Upper lobe of left lung (tissue), 6 donors: ENCODE data around the gene SHISAL1. TPM values are rescaled to one million over a fixed set of nuclear protein-coding genes. Genes with fewer than 3 reads are reported as not detected.

Experiments used
- ATAC-seq, 2 donors: fragments of 200-7000 bp; cut with Tn5 transposase; one replicate each; pipeline ENCODE4 v1.9.1; 2022; ENCODE audit warnings: mild to moderate bottlenecking in 2 of 2, moderate library complexity in 2 of 2; ENCODE audit not compliant: low FRiP score in 2 of 2
- DNase-seq, 2 donors: peaks; one replicate each; pipeline ENCODE4 v3.0.0-alpha.2; 2019 to 2020
- H3K27ac ChIP-seq, 4 donors: fragments of 200-600 bp; sonication (generic); one replicate each; pipeline ENCODE4 v1.5.1; 2016 to 2019
- H3K27me3 ChIP-seq, 4 donors: fragments of 200-600 bp; sonication (generic); one replicate each; pipeline ENCODE4 v1.5.1; 2017 to 2019
- H3K36me3 ChIP-seq, 4 donors: fragments of 200-600 bp; sonication (generic); one replicate each; pipeline ENCODE4 v1.5.1; 2016 to 2019
- H3K4me1 ChIP-seq, 4 donors: fragments of 200-600 bp; sonication (generic); one replicate each; pipeline ENCODE4 v1.5.1; 2018 to 2019
- H3K4me3 ChIP-seq, 4 donors: fragments of 200-600 bp; sonication (generic); one replicate each; pipeline ENCODE4 v1.5.1; 2017 to 2019; ENCODE audit warnings: mild to moderate bottlenecking in 2 of 4, moderate library complexity in 1 of 4
- H3K9me3 ChIP-seq, 4 donors: fragments of 200-600 bp; sonication (generic); one replicate each; pipeline ENCODE4 v1.5.1; 2018 to 2019
- EP300 ChIP-seq, 4 donors: sonication (generic); formaldehyde crosslinking; IDR thresholded peaks; one replicate each; pipeline ENCODE4 v1.5.1; 2017; ENCODE audit warnings: antibody characterized with exemption in 4 of 4, control low read depth in 2 of 4
- POLR2A ChIP-seq, 4 donors: fragments of 450-650 bp; IDR thresholded peaks; one replicate each; pipeline ENCODE4 v1.5.1; 2016 to 2017; ENCODE audit warnings: antibody characterized with exemption in 4 of 4, mild to moderate bottlenecking in 2 of 4
- POLR2AphosphoS5 ChIP-seq, 2 donors: sonication (generic); formaldehyde crosslinking; IDR thresholded peaks; one replicate each; pipeline ENCODE4 v1.5.1; 2017; ENCODE audit warnings: antibody characterized with exemption in 2 of 2
- WGBS, 2 donors: methylation state at CpG; one replicate each; pipeline ENCODE4 v1.1.5; 2017 to 2018; 5-methylcytosine and 5-hydroxymethylcytosine counted together
- total RNA-seq, 6 donors: library from RNA; depleted of rRNA in 4 of 6; stranded (reverse); fragments of >200 nt in 4 of 6; gene quantifications; one replicate each; pipeline versions ENCODE4 v1.1.0 to v1.2.1, GENCODE V29; 2016 to 2021
- TF ChIP-seq, protein P1 (sequence below), 6 experiments: fragments of 450-650 bp in 4 of 6; fragments of 200-600 bp in 2 of 6; sonication (generic) in 2 of 6; IDR thresholded peaks; one replicate each; pipeline ENCODE4 v1.5.1; 2016 to 2019; ENCODE audit warnings: antibody characterized with exemption in 6 of 6
- donor health status: DM: no; HTN: no; CAD: no; lungs with moderate emphysema.
- donor health status: DM: no; HTN: yes; CAD: no; lungs with severe emphysema.

The SHISAL1 gene
- total RNA-seq, 6 donors from 2014 or later = 0.11 to 1.0 (median 0.20) TPM; not detected in 1

DNA sequence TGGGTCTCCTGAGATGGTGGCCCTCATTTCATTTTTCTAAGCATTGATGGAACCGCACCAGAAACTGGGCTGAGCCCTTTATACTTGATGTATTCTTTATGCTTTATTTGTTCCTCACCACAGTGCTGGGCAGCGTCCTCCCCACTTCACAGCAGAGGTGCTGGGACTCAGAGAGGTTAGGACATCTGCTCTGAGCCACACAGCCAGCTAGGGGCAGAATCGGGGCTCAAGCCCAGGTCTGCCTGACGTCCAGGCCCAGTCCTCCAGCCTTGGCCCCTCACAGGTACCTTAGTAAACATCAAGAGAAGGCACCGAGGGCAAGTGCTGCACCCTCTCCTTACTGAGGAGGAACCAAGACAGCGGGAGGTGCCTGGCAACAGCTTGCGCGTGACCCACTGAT, 20.2 kb upstream of the SHISAL1 start:
- no peak for DNase-seq
- ATAC-seq = no peak
- TF ChIP-seq, protein P1, sequence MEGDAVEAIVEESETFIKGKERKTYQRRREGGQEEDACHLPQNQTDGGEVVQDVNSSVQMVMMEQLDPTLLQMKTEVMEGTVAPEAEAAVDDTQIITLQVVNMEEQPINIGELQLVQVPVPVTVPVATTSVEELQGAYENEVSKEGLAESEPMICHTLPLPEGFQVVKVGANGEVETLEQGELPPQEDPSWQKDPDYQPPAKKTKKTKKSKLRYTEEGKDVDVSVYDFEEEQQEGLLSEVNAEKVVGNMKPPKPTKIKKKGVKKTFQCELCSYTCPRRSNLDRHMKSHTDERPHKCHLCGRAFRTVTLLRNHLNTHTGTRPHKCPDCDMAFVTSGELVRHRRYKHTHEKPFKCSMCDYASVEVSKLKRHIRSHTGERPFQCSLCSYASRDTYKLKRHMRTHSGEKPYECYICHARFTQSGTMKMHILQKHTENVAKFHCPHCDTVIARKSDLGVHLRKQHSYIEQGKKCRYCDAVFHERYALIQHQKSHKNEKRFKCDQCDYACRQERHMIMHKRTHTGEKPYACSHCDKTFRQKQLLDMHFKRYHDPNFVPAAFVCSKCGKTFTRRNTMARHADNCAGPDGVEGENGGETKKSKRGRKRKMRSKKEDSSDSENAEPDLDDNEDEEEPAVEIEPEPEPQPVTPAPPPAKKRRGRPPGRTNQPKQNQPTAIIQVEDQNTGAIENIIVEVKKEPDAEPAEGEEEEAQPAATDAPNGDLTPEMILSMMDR (IDR thresholded peaks at IDR 0.05) = no peak
- TF ChIP-seq POLR2AphosphoS5 (IDR thresholded peaks at IDR 0.05) (no peak), POLR2A (IDR thresholded peaks at IDR 0.05) (no peak), EP300 (IDR thresholded peaks at IDR 0.05) (no peak)
- Histone ChIP-seq H3K27me3 (peaks cover 0 to 32% (median 21%) of the 10 kb centered on the region in 4 donors), H3K4me3 (no peak overlapping the region), H3K9me3 (no peaks in the 10 kb centered on the region), H3K27ac (no peak overlapping the region), H3K4me1 (peaks cover 5 to 39% (median 19%) of the 10 kb centered on the region in 4 donors), H3K36me3 (no peaks in the 10 kb centered on the region)
- 81 to 83% methylated on average over 3 to 8 of the region's 8 CpGs for WGBS, 2 donors

DNA sequence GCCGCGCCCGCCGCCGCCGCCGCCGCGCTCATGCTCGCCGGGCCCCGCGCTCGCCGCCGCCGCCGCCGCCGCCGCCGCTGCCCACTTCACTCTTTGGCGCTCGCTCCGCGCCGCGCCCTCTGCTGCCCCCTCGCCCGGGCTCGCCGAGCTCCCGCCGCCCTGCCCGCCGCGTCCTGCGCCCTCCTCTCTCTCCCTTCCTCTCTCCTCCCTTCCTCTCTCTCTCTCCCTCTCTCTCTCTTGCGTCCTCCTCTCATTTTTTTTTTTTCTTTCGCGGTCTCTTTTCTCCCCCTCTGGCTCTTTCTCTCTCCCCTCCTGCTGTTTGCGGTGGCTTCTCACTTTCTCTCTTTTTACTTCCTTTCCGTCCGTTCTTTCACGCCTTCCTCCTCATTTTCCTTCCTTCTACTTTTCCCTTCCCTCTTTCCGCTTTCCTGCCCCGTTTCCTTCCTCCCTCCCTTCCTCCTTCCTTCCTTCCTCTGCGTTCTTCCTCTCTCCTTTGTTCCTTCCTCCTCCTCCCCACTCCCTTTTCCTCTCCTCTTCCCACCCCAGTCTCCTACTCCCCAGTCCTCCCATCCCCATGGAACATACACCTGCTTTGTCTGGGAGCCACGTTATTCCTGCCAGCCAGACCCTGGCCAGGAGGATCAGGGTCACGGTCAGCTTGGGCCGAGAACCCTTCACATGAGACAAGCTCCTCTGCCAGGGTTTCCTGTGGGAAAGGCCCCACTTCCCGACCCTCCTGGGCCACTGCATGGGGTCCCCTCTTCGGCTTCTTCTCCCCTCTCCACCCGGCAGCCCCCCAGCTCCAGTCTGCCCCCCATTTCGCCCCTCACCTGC, 19.3 kb upstream of the SHISAL1 start:
- Histone ChIP-seq H3K27me3 (peaks cover 0 to 32% (median 21%) of the 10 kb centered on the region in 4 donors), H3K27ac (no peak overlapping the region), H3K36me3 (no peaks in the 10 kb centered on the region), H3K4me1 (peaks cover 5 to 39% (median 19%) of the 10 kb centered on the region in 4 donors), H3K9me3 (no peaks in the 10 kb centered on the region), H3K4me3 (no peak overlapping the region)
- DNase-seq (peak in 1 of 2 donors; percentile 85), ATAC-seq (peak in 1 of 2 donors; percentile 19)
- TF ChIP-seq POLR2AphosphoS5 (IDR thresholded peaks at IDR 0.05) = no peak
- TF ChIP-seq EP300 (IDR thresholded peaks at IDR 0.05) = no peak
- no peak for TF ChIP-seq POLR2A (IDR thresholded peaks at IDR 0.05)
- TF ChIP-seq, protein P1 (IDR thresholded peaks at IDR 0.05) = no peak
- WGBS, 2 donors = 12% methylated on average over 30 to 37 of the region's 55 CpGs

DNA sequence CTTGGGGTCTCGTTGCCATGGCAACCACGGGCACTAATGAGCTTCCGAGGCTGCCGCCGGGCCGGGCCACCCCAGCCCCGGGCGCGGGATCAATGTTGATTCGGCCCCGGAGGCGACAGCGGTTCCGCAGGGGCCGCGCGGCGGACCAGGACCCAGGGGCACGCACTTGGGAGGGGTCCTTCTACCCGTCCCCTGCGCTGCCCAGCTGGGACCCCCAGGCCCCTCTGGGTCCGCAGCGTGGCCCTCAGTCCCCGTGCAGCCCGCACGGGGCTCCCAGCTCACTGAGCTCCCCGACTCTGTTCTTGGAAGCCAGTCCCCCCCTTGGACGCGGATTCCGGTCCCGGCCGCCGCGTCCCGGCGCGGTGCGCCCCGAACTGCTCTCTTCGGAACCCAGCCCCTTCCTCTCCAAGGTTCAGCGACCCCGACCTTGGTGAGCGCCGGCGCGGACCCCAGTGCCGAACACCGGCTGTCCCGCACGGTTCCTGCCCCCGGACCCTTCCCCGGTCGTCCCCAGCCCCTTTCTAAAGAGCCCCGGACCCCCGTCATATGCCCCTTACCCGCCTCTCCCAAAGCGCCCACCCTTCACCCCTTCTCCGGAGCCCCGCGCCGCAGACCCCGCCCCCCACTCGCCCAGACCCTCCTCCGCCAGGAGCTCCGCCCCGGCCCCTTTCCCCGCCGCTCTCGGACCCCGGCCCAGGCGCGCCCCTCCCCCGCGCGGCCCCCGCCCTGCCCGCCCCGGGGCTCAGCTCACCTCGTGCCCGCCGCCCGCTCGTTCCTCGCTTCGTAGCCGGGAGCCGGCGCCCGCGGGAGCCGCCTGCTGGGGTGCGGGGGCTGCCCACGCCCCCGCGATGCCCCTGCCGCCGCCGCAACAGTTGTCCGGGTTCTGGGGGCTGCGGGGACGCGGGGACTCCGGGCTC, 18.3 kb upstream of the SHISAL1 start:
- WGBS, 2 donors = 4 to 6% methylated on average over 3 to 66 of the region's 103 CpGs
- ATAC-seq (no peak), DNase-seq (peak in 1 of 2 donors; percentile 86)
- Histone ChIP-seq H3K4me1 (peaks cover 8 to 45% (median 22%) of the 10 kb centered on the region in 4 donors), H3K27me3 (peaks cover 0 to 32% (median 21%) of the 10 kb centered on the region in 4 donors), H3K4me3 (peak overlapping the region in 3 of 4 donors; percentile 30 to 32 (median 31)), H3K36me3 (no peaks in the 10 kb centered on the region), H3K9me3 (no peaks in the 10 kb centered on the region), H3K27ac (no peak overlapping the region)
- TF ChIP-seq EP300 (IDR thresholded peaks at IDR 0.05) (no peak), POLR2A (IDR thresholded peaks at IDR 0.05) (no peak), POLR2AphosphoS5 (IDR thresholded peaks at IDR 0.05) (no peak)
- TF ChIP-seq, protein P1 (IDR thresholded peaks at IDR 0.05) = no peak

DNA sequence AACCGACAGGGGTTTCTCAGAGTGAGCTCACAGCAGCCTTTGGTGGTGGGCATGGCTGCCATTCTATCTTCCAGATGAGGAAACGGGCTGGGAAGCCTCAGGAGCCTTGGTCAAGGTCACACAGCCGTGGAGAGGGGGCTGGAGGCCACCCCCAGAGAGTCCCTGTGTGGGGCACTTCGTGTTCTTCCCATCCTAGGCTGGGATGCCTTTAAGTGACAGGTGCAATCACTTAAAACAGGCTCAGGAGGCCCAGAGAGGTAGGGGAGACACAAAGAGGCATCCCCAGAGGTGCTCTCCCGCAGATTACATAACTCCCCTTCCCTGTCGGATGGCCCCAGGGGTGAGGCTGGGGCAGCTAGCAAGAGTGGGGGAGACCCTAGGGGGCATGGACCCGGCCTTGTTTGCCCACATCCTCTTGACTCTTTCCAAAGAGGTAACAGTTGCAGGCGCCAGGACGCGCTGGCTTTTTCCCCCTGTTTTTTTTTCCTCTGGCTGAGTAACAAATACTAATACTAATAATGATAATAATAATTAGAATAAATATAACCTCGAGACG, 17.5 kb upstream of the SHISAL1 start:
- TF ChIP-seq POLR2A (IDR thresholded peaks at IDR 0.05) (no peak), POLR2AphosphoS5 (IDR thresholded peaks at IDR 0.05) (no peak), EP300 (IDR thresholded peaks at IDR 0.05) (no peak)
- TF ChIP-seq, protein P1 (IDR thresholded peaks at IDR 0.05) = no peak
- ATAC-seq (no peak), DNase-seq (no peak)
- no peak overlapping the region for H3K4me3 ChIP-seq
- no peaks in the 10 kb centered on the region for H3K9me3 ChIP-seq
- 28 to 37% methylated on average over 8 to 12 of the region's 12 CpGs for WGBS, 2 donors
- peaks cover 0 to 32% (median 21%) of the 10 kb centered on the region in 4 donors for H3K27me3 ChIP-seq
- no peaks in the 10 kb centered on the region for H3K36me3 ChIP-seq
- no peak overlapping the region for H3K27ac ChIP-seq
- peaks cover 8 to 50% (median 22%) of the 10 kb centered on the region in 4 donors for H3K4me1 ChIP-seq
